Measurements from ENCODE around the gene NDUFB5.

Gene NDUFB5

DNA sequence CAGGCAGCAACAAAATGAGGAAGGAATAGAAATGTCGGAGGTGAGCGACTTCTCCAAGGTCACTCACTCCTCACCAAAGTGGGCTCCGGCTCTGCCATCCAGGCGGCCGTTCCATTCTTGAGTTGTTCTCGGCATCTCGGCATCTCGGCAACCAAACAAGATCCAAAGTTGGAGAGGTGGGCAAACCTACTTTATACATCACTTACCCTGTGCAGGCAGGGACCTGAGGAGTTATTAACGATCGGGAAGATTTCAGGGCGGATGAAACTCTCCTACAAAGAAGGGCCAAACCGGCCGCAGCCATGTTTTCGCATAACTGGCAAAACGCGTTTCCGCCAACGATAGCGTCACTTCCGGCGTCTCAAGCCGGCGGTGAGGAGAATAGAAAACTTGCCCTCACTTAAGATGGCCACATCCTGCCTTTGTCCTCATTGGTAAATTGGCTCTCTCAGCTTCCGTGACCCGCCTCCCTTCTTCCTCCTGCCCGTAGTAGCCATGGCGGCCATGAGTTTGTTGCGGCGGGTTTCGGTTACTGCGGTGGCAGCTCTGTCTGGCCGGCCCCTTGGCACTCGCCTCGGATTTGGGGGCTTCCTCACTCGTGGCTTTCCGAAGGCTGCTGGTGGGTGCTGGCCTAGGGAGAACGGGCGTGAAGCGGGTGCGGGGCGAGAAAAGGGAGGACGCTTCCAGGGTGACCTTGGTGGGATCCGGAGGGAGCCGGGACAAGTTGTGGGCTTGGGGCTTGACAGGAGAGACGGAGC lies at the start of gene NDUFB5, which contains the start of gene MRPL47:
TSS of gene NDUFB5 (plus strand) at position 474 of the 758 bp plus-strand sequence. CDS start at position 496, 22 bp downstream.
TSS of gene MRPL47 (minus strand) at position 318 of the 758 bp plus-strand sequence. CDS start at position 304, 14 bp downstream.
- DNase-seq, result peak; percentile 97

DNA sequence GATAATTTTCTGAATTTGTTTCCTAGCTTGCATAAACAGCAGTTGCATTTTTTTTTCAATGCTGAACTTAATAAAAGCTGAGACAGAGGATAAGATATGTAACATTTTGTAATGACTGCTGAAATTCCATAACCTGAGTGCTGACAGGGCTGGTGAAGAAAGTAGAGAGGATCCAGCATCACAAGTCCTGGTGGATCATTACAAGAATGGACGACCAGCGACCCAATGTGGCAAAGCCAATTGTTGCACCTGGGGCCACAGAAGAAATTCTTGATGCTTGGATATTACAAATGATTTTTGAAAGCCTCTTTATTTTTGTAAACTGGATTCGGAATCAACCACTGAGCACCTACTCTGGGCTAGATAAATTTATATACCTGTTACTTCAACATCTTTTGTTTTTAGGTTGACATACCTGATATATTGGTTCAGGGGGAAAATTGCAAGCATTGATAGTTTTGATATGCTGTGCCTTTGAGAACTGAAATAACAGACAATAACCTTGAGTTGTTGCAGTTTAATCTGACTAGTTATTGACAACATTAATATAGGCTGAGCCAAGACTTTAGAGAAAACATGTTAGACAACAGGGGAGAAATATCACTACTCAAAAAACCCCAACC lies 45.7 kb upstream of the NDUFB5 start:
- peak; percentile 73 for DNase-seq

DNA sequence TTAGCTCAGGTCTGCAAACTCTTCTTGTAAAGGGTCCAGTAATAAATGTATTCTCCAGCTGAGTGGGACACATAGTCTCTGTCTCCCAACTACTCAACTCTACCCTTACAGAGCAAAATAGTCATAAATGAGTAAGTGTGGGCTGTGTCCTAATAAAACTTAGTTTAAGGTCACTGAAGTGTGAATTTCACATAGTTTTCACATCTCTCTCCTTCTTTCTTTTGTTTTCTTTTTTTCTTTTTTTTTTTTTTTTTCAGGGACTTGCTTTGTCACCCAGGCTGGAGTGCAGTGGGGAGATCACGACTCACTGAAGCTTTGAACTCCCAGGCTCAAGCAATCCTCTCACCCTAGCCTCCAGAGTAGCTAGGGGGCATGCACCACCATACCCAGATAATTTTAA lies 43.8 kb upstream of the NDUFB5 start:
- DNase-seq, result no peak

DNA sequence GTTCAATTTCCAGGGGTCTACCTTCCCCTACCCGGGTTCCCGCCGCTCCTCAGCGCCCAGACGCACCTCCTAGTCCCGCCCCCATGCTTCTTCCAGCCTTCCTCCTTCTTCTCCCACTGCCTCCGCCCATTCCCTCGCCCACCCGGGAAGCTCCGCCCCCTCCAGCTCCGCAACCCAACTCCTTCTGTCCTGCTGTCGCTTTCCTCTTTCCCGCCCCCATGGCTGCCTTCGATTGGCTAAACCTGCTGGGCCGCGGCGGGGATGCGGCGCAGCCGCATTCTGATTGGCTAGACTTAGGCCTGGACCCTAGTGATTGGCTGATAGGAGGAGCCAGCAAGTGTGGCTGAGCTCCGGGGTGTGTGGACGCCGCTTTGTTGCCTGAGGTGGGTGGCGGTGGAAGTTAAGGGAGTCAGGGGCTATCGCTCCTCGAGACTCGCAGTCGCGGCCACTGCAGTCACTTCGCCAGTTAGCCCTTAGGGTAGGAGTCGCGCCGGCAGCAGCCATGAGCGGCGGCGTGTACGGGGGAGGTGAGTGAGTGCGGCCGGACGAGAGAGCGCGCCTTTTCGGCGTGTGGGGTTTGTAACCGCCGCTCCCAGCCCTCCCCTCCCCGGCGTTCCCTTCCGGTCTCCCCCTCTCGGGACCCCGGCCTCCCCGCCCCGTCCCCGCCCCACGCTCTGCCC lies 41.9 kb upstream of the NDUFB5 start, which contains the start of gene ACTL6A:
TSS of gene ACTL6A (plus strand) at position 336 of the 680 bp plus-strand sequence. CDS start at position 503, 167 bp downstream.
- peak; percentile 100 for DNase-seq

DNA sequence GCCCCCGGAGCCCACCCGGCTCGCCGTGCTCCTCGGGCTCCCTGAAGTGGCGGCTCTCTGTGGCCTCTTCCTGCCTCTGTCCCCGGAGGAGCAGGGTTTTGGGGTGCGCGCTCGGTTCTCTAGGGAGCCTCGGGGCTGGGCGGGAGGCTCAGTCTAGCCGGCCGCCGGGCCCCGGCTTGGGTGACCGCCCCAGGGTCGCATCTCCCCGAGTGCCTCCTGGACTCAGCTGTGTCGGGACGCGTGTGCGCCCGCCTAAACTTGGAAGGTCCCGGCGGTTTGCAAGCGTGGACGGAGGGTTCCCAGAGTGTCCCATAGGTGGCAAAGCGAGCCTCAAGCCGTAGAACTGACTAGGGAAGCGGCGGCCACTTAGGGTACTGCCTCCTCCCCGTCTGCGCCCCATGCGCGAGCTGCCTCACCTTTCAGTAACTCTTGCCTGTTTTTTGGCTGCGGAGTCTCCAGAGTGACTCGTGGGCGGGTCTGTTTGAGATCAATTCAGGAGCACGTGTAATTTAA lies 41.3 kb upstream of the NDUFB5 start:
- DNase-seq, result peak; percentile 70

DNA sequence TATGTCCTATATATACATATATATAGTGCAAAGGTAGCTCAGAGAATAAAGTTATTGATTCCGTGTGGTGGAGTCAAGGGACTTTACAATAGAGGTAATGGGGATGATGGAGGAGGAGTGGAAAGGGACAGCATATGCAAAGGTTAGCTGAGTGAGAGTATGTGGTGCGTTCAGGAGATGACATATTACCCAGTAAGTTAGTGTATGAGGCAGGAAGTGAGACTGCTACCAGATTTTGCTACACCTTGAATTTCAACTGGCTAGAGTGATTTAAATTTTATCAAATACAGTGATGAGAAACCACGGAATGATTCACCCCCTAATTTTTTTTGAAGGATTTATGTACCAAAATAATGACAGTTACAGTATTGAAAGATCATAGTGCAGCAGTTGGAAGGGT lies 39.1 kb upstream of the NDUFB5 start:
- DNase-seq, result no peak

DNA sequence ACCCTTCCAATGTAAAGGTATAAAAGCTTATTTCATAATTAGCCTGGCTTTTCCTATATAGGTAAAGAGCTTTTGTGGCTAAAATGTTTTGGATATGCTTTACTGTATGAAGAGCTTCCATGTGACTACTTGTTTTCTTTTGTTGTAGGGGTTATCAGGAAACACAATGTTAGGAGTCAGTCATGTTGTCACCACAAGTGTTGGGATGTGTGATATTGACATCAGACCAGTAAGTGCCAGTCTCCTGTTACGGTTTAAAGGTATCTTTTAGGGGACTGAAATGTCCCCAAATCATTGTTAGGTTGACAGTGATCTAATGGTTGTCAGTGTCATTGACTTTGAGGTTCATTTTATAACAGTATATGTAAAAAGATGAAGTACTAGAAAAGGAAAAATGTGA lies 23.6 kb upstream of the NDUFB5 start:
- no peak for DNase-seq

DNA sequence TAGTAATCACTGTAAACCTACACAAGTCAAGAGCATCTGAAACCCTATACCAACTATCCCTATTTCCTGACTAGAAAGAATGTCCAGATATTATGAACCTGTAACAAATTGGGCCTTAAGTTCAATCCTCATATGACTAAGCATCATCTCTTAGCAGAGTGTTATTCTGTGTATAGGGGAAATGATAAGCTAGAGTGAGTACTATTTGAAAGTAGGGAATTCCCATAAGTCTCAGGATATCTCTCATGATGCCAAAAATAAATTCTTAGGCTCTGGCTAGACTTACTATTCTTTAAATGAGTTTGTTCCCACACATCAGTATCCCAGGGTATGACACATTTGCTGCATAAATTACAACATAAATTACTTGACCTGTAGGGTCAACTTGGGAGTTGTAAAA lies 15.5 kb upstream of the NDUFB5 start:
- no peak for DNase-seq

DNA sequence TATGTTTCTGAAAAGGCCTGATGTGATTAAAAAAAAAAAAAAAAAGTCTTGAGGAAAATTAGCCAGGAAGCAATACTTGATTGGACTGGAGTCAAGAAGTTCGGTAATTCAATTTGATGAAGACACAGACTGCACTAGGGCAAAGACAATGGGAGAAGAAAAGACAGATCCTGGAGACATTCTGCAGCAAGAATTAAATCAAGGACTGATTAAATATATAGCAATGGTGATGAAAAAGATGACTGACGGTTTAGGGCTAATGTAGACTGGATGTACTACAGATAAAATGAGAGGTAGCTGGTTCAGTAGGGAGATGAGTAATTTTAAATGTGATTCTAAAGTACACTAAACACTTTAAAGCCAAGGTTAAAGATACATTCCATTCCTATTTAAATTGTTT lies 13.9 kb upstream of the NDUFB5 start:
- no peak for DNase-seq

DNA sequence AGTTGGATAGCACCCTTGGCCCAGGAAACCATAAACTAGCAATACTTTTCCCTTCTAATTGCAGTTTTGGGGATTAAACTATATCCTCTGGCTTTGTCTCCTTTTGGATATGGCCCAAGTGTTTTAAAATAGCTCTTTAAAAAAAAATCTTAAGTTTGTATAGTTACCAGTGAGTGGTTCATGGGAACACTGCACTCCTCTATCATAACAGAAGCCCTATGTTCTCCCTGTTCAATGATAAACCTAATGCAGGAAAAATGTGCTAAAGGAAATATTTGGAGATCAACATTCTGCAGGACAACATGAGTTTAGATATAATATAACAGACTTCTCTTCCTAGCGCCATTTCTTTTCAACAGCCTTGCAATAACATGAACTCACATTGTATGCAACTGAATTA lies 13.3 kb upstream of the NDUFB5 start:
- DNase-seq, result no peak

DNA sequence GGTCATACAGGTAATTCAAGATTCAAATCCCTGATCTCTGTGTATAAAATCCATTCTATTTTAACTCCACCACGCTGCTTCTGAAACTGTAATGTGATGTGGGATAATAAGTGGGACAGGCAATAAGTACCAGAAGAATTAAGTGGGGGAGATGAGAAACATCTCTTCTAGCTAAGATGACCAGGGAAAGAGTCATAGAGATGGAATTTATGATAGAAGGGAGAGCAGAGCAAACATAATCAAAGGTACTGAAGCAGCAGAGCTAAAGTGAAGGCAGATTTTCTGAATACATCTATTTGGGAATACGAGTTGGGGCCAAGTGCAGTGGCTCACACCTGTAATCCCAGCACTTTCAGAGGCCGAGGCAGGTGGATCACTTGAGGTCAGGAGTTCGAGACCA lies 5.1 kb upstream of the NDUFB5 start:
- DNase-seq, result no peak

DNA sequence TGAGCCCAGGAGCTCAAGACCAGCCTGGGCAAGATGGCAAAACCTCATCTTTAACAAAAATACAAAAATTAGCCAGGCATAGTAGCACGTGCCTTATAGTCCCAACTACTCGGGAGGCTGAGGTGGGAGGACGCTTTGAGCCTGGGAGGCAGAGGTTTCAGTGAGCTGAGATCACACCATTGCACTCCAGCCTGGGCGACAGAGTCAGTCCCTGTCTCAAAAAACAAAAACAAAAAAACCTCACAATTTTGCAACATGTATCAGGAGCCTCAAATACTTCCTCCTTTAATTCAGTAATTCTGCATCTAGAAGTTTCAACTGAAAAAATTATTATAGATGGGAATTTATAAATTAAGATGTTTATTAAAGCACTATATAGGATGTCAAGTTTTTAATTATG lies 1.3 kb upstream of the NDUFB5 start:
- DNase-seq, result no peak

DNA sequence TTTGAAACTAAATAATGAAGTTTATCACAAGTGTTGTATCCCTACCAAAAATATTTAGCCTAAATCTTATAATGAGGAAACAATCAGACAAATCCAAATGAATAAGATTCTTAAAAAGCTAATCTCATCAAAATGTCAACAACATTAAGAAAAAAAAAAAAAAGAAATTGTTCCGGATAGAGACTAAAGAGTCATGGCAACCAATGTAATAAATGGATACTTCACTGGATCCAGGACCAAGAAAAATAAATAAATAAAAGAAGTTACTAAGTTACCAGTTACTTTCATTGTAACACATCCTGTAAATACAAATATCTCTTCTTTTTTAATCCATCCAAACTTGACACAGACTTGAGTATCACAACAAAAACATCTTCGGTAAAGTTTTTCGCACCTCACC lies 763 bp upstream of the NDUFB5 start:
- DNase-seq, result no peak

DNA sequence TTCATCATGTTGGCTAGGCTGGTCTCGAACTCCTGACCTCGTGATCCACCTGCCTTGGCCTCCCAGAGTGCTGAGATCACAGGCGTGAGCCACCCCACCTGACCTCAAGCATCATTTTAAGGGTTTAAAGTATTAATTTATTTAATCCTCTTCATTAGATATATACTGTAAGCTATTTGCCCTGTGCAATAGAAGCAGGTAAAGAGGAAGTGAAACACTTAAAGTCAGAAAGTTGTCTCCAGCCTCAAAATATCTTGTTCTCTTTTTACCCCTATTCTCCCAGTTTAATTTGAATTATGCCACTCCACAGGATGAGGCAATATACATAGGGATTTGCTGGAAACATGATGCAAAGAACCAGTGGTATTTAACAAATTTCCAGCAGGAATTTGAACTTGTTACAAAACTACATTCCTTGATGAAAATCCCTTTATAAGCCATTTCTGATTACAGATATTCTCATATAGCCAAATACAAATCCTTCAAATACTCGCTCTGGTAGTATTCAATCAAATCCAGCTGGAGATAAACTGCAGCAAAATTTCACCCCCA lies 2.0 kb downstream of the NDUFB5 start:
- DNase-seq, result no peak

DNA sequence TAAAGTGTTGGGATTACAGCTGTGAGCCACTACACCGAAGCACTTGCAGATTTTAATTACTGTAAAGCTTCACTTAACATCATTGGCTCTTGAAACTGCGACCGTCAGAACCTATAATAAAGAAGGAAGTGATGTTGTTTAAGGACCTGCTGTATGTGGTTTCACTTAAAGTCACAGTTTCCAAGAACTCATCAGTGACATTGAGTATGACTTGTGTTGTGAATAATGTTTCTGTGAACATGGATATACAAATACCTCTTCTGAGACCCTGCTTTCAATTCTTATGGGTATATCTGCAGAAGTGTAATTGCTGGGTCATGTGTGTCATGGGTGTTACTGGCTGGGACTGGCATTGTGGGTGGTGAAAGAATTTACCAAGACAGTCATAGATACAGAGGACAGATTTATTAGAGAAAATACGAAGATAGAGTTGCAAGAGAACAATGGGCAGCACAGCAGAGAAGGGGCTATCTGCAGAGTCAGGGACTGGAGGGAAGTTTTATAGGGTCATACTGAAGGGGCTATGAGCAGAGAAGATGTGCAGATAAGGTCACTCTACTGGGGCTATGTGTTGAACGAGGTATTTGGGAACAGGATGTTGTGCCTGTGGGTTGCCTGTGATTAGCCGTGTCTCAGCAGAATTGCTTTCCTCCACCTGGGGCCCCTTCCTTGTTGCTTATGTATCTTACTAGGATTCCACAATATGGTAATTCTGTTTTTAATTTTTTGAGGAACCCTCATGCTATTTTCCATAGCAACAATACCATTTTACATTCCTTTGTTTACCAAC lies 4.5 kb downstream of the NDUFB5 start:
- DNase-seq, result no peak

DNA sequence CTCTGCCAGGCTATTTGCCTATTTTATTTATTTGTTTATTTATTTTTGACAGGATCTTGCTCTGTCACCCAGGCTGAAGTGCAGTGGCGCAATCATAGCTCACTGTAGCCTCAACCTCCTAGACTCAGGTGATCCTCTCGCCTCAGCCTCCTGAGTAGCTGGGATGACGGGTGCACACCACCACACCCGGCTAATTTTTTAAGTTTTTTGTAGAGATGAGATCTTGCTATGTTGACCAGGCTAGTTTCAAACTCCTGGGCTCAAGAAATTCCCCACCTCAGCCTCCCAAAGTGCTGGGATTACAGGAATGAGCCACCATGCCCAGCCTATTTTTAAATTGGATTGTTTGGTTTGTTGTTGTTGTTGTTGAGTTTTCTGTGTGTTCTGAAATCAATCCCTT lies 5.5 kb downstream of the NDUFB5 start:
- no peak for DNase-seq

DNA sequence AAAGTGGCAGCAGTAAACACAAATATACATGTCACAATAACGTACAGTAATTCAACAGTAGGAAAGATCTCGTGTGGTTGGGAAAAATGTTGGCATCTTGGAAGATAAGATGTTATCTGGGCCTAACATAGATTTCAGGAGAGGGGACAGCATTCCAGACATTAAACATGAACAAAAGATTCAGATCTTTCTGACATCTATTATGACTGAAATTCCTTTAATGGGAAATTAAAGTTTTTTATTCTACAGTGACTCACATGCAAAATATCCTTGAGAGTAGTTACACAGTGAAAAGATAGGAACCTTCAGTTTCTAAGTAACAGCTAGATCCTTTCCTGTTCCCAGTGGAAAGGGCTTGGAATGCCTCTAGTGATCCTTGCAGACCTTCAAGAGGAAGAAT lies 9.2 kb downstream of the NDUFB5 start:
- DNase-seq, result no peak

DNA sequence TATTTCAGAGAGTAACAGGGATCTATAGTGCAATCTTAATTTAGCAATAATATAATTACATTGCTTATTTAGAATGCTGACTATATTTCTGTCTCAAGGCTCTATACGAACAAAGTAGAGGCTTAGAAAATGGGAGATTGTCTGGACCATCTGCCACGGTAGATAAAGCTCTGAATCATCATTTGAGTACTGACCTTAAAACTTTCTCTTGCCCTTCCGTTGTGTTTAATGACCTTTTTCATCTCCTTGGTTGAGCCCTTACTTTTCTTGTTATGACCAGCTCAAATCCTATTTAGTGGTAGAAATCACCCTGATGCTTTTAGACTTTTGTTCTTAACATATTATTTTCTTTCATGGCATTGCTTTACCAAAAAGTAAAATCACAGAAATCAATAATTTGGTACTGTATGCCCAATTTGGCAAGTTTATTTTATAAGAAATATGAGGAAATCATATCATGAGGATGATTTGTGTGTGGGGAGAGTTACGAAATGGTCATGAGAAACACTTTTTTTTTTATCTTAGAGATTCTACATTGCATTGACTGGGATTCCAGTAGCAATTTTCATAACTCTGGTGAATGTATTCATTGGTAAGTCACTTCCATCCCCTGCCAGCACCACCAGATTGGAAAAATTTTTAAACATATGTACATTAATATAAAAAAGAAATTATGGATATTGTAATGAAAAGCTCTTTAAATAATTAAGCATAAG lies 11.0 kb downstream of the NDUFB5 start:
- no peak for DNase-seq

DNA sequence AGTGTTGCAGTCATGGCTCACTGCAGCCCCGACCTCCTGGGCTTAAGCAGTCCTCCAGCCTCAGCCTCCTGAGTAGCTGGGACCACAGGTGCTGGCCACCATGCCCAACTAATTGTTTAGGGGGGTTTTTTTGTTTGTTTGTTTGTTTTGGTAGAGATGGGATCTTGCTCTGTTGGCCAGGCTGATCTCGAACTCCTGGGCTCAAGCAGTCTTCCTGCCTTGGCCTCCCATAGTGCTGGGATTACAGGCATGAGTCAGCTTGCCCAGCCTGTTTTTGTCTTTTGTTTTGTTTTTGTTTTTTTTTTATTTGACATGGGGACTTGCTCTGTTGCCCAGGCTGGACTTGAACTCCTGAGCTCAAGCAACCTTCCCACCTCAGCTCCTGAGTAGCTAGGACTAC lies 17.4 kb downstream of the NDUFB5 start:
- DNase-seq, result no peak

DNA sequence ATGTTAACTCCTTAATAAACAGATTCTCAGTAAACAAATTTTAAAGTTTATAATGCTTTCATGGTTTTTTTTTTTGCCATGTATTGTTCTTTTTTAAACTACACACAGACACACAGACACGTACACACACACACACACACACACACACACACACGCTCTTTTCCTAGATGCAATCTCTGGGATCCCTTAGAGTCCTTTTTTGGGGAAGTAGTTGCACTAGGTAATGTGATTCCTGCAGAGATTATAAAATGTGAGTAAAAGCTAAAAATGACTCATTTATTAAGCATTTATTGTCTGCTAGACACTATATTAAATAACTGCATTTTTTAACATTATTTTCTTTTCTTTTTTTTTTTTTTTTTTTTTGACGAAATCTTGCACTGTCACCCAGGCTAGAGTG lies 19.9 kb downstream of the NDUFB5 start:
- DNase-seq, result no peak

DNA sequence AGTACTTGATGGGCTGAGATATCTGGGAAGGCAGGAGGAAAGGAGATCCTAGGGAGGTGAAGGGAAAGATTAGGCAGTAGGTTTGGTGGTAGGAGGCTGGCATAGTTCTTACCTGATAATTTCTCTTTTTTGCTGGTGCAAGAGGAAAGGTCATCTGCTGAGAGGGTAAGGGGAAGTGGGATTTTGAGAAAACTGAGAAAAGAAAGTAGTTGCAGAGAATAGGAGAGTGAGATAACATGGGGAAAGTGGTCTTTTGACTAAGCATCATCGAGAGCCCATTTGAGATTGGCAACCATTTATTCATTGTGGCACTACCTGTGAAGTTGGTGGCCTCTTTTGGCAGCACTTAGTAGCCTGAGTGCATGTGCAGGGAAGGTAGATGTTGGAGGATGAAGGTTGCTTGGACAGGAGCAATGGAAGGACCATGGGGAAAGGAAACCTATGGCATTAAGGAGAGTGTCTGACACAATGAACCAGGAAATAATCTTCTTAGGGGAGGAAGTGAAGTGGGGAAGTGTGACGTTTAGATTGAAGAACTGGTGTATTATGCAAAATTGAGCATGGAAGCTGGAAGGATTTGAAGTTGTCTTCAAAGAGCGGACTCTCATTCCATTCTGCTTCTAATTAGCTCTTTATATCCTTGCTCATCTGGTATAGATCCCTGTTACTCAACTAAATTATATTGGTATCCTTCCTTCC lies 26.3 kb downstream of the NDUFB5 start:
- no peak for DNase-seq
